NT2/D1 (cell line): ENCODE data around the gene CX3CL1.

Experiments used
- YY1 ChIP-seq: IDR thresholded peaks from 2 replicates; pipeline ENCODE4 v1.6.1; 2011; ENCODE audit not compliant: insufficient read length, insufficient read depth
- ZNF274 ChIP-seq: IDR thresholded peaks from 2 replicates; pipeline ENCODE4 v1.6.1; 2011; ENCODE audit warnings: mild to moderate bottlenecking, low read depth, low read length

DNA sequence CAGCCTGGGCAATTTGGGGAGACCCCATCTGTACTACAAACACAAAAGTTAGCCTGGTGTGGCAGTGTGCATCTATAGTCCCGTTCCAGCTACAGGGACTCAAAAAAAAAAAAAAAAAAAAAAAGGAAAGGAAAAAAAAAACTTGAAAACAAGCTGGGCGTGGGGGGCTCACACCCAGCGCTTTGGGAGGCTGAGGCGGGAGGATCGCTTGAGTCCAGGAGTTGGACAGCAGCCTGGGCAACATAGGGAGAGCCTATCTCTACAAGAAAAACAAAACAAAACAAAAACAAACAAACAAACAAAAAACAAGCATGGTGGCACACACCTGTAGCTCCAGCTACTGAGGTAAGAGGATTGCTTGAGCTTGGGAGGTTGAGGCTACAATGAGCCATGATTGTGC is 19.4 kb downstream of the CX3CL1 start:
- TF ChIP-seq ZNF274 (no peak), YY1 (no peak)
